Skeletal muscle cell (primary cell): Measurements from ENCODE around the gene CAPN13.

Experiments
- DNase-seq: peaks from one replicate; pipeline ENCODE4 v3.0.0-alpha.2; 2010; ENCODE audit warnings: low read depth
- H3K4me3 ChIP-seq: 2 replicates; pipeline ENCODE4 v1.5.1; 2011; ENCODE audit warnings: low read depth, mild to moderate bottlenecking, control low read depth, low read length, moderate library complexity

Gene CAPN13

DNA sequence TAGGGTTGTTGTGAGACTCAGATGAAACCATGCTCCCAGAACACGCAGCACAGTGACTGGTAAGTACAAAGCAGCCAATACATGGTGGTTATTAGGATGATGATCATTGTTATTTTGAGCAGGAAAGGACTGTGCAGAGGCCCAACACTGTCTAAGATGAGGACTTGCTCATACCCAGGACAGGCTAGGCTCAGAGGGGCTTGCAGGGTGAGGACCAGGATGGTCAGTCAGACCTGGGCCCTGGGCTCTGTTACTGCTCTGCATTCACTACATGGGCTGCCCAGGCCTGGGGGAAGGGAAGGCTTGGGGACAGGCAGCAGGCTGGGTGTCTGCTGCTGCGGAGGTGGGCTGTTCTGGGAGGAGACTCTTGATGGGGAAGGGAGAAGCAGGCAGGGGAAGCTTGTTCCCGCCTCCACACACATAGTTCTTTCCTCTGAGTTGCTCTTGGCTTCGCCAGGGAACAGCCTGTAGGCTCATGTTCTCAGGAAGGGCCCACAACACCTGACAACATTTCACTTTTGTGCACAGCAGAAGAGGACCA is 17.5 kb downstream of the CAPN13 start:
- no peak for DNase-seq
- H3K4me3 ChIP-seq, result no peak overlapping the region

DNA sequence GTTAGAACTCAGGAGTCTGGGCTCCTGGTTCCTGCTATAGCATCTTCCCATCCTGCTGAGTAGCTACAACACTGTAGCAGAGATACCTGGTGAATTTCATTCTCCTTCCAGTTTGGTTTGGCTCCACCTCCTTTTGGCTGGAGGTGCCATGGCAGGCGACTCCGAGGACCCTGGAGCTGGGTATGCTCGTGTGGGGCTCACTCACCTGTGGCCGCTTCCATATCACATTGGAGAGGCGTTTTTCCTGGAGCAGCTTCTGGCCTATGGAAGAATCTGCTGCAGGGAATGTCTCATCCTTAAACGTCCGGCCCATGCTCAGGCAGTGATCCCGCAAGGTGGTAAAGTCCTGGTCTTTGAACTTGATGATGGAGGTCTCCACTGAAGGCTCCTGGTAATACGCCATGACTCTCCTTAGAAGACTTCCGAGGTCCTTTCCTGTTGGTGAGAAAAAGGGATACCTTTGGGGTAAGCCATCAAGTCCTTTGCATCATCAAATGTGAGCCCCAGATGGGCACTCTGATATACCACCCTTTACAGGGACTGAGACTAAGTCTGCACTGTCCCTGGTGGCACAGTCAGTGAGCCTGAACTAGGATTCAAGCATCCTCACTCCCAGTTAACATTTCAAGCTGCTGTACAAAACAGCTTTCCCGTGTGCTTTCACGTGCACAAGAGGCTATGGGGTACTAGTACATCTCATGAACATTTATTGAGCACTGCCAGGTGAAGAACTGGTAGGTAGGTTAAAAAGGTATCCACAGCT is 20.1 kb downstream of the CAPN13 start:
- no peak overlapping the region for H3K4me3 ChIP-seq
- no peak for DNase-seq

DNA sequence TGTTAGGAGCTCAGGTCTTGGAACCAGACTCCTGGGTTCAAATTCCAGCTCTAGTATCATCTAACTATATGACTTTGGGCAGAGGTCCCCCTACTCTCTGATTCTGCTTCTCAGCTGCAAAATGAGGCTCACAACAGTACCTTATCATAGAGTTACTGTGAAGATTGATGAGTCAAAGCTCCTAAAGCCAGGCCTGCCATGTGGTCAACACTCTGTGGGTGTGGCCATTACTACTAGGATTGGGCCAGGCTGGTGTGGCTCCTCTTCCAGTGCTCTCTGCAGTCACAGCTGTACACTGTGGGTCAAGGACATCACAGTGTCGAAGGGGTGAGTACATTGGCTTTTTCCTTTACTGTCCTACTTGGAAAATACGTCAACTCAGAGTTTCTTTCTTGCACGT is 22.6 kb downstream of the CAPN13 start:
- DNase-seq, result no peak
- no peak overlapping the region for H3K4me3 ChIP-seq

DNA sequence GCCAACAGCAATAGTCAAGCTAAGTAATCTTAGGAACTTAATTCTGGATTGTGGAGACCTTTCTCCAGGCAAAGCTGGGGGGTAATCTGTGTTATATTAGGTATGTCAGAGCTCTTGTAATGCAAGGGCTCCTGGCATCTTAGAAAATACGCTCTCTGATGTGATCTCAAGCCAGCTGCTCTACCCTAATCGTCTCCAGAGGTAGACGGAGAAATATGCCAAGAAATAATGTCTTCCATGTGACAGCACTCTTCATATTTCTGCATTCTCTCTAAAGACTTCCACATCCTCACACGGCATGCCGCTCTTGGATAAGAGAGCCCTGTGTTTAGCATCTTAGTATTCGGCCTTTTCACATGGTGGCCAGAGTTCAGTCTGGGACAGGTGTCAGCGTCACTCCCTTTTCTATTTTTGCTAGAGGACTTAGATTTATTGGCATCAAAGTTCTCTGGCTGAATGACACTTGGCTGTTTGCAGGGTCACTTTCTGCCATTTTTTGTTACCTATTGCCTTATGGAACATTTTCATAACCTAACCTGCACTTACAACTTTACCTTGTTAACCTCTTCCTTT is 25.2 kb downstream of the CAPN13 start:
- H3K4me3 ChIP-seq, result no peak overlapping the region
- no peak for DNase-seq

DNA sequence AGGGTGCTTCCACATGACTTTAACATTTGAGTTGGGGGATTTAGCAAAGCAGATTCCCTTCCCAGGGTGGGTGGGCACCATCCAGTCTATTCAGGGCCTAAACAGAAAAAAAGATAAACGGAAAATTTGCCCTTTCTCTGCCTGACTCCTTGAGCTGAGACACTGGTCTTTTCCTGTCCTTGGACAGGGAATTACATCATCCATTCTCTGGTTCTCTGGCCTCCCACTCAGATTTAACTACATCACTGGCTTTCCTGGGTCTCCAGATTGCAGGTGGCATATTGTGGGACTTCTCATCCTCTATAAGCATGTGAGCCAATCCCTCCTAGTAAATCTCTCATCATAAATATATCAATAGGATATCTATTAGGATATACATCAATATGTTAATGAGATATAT is 25.8 kb downstream of the CAPN13 start:
- no peak for DNase-seq
- H3K4me3 ChIP-seq, result no peak overlapping the region

DNA sequence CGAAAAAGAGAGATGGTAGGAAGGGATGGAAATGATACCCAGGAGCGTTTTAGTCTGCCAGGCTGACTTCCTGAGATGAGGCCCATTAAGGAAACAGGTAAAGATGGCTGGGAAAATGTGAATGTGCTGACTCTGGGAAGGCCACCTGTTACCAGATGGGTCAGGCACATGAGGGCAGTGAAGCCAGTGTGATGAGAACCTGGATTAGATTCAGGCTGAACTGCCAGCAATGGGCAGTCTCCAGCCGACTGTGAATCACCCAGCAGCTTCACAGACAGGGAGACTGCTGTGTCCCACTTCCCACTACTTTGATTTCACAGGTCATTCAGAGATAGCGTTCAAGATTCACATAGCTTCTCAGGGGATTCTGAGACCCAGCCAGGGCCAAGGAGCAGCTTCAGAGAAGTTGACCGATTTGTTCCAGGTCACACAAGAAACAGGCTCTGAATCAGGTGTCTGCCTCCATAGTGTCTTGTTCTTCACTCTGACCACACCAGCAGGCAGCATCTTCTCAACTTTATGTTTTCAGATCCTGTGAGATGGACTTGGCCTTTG is 26.4 kb downstream of the CAPN13 start:
- no peak overlapping the region for H3K4me3 ChIP-seq
- DNase-seq, result no peak

DNA sequence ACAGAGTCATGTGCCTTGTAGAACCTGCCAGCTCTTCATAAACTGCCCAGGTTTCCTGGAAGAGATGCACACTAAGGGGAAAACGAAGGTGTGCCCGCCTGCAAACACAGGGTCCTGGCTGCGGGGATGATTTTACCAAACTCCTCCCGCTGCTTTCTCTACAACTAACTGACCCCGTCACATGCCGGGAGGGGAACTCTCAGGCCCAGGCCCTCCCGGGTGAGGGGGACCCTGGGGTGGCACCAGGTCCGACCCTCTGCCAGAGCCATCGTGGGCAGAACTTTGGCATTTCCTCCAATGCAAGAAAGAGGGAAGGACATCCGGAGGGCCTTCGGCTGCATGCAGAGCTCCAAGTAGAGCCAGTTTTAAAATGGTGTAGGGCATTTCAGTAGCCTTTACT is 28.6 kb downstream of the CAPN13 start:
- DNase-seq, result no peak
- no peak overlapping the region for H3K4me3 ChIP-seq

DNA sequence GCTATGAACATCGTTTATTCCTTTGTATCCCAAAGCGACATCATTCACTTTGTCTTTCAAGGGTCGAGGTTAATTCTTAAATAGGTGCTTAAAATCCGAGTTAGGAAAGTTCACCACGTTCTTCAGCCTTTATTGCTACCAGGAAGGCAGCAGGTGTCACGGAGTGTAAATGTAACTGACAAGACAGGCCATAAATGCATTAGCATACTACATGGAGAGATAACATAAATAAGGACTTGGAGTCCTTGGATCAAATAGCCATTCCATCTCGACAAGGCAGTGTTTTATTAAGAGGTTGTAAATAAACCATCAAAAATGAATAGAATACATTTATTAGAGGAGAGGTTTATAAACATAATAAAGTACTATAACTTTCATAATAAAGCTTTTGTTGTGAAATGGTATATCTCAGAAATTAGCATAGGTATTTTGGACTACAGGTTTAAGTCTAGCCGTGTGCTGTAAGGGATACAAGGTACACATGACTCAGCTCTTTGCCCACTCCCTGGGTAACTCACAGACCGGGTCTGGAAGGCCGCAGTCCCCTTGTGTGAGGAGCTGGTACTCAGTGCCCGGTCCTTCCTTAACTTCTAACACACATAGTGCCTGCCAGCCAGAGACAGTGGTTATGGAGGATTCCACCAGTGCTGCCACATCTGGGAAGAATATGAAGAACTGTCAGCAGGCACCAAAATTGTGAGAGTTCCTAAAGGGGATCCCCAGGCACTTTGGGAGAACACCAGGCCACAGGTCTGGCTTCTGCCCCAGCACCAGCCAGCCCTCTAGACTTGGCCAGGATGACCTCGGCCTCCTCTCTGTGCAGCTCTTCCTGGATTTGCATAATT is 29.4 kb downstream of the CAPN13 start:
- no peak overlapping the region for H3K4me3 ChIP-seq
- DNase-seq, result no peak

DNA sequence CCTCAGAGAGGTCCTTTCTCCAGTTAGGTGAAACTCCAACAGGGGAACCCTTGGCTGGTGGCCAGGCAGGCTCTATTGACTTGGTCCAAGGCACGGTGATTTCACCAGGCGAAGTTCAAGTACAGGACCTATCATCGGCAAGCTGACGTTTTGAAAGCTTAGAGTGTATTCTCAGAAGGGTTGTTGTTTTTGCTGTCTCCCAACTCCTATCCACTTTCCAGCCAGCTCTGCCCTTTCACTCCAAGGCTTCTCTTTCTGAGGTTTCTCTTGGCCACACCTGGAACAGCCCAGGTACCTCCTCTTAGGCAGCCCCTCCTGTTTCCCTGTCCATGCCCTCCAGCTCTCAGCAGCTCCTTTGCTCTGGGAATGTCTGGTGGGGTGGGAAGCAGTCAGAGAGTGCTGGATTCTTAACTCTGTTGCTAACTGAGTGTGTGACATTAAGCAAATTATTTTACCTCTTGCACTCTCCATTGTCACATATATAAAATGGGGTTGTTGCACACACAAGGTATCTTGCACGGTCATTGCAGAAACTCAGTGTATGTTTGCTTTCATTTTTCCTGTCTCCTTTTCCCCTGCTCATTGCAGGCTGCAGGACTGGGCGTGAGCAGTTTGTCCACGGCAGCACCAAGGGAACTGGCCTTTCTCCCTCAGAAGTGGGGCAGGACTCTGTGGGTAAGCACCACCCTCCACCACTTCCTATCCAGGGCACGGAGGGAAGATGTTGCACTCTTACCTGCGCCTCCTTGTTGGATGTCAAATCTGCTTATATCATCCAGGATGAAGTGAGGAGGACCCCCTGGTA is 30.2 kb downstream of the CAPN13 start:
- DNase-seq, result no peak
- no peak overlapping the region for H3K4me3 ChIP-seq

DNA sequence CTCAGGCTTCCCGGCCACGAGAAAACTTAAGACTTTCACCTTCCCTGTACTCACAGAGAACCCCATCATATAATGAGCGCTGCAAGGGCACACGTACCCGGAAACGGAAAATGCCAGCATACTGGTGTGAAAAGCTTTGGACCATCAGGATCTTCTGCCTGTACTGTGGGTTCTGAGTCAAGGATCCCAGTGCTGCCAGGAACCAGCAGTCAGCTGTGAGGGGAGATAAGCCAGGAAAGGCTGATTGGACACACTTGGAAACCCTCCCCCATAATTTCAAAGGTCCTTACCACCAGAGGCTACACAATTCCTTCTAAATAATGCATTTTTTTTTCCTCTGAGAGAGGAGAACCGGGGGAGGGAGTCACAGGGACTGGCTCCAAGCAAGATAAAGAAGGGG is 31.4 kb downstream of the CAPN13 start:
- H3K4me3 ChIP-seq, result no peak overlapping the region
- DNase-seq, result no peak

DNA sequence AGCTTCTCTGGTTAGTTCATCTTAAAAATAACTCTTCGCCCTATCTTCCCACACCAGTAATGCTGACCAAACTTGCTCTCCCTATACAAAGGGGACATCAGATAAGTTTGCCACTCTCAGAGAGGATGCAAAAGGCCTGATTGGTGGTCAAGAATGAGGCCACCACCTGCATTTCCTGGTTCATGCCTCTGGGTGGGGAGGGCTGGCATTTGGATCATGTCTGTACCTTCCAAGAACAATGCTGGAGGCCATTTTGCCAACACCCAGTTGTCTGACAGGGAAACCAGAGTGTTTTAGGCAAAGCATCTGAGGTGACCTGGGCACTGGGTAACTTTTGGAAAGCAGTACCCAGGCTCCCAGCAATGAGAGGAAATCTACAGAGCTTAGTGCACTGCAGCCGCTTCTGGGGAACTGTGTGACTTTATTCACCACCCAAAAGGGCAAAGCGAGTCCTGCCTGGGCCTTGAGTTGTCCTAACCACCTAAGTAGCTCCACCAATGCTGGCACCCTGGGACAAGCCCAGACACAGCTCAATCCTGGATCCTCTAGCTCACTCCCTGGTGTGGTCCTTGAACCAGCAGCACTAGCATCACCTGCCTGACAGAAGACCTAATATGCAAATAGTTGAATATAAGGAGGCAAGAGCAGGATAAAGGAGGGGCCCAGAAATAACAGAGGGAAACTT is 35.1 kb downstream of the CAPN13 start:
- no peak overlapping the region for H3K4me3 ChIP-seq
- no peak for DNase-seq

DNA sequence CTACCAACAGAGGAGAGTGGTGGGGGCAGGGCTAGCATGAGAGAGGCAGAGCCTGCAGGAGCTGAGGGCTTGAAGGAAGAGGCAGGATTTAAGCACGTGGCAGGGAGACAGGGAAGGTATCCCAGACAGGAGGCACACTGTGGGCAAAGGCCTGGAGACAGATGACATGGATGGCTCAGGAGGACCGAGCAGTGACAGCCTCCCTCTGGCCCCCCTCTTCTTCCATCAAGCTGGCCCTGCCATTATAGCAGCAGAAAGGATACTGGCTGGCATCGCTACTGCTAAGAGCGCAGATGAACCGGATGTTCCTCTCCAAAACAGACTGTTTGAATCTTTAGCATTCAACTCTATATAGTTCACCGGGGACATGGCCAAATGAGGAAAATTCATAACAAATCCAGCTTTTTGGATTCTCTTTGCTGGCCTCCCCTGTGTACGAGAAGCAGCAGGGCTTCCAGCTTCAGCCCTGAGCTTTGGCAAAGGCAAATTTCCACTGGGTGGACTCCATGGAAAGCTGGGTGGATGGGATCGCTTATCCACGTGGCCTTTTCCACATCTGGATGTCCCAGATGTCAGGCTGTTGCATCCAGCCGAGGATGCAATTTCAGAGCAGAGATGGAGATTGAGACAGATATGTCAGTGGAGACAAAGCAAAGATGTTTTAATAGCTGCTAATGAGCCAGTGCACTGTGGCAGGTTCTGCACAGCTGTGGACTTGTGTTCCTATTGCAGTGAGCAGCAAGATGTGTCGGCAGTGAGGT is 36.2 kb downstream of the CAPN13 start:
- DNase-seq, result no peak
- no peak overlapping the region for H3K4me3 ChIP-seq

DNA sequence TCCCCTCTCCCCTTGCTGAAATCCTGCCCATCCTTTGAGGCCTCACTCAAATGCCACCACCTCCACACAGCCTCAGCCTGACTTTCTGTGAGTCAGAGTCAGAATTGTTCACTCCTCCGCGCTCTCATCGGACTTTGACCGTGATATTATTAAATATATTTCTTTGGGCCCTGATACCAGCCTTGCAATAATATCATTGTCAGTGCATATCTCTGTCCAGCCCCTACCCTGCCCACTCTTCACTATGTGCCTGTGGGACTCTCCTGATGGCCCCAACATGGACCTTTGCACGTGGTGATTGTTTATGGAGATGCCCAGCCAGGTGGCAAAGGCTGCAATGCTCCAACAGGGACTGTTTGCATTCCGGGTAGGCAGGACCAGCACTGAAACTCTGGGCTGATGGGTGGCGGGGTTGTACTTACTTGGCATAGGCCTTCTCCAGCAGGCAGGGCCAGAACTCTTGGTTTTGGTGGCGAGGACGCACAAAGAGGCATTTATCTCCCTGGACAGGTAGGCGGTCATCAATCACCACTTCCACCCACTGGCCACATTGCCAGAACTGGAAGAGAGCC is 37.3 kb downstream of the CAPN13 start:
- H3K4me3 ChIP-seq, result no peak overlapping the region
- no peak for DNase-seq

DNA sequence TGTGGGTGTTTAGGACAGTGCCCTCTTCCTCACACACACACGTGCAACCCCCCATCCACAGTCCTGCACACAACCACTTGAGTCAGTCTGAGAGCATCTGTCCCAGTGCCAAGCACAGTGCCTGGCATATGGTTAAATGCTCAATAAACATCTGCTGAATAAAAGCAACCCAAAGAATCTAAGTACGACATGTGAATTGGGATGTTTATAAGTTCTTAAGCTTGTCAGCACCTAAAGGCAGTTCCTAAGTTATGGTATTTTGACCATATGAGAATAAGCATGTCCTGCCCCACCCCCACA is 37.8 kb downstream of the CAPN13 start:
- H3K4me3 ChIP-seq, result no peak overlapping the region
- no peak for DNase-seq

DNA sequence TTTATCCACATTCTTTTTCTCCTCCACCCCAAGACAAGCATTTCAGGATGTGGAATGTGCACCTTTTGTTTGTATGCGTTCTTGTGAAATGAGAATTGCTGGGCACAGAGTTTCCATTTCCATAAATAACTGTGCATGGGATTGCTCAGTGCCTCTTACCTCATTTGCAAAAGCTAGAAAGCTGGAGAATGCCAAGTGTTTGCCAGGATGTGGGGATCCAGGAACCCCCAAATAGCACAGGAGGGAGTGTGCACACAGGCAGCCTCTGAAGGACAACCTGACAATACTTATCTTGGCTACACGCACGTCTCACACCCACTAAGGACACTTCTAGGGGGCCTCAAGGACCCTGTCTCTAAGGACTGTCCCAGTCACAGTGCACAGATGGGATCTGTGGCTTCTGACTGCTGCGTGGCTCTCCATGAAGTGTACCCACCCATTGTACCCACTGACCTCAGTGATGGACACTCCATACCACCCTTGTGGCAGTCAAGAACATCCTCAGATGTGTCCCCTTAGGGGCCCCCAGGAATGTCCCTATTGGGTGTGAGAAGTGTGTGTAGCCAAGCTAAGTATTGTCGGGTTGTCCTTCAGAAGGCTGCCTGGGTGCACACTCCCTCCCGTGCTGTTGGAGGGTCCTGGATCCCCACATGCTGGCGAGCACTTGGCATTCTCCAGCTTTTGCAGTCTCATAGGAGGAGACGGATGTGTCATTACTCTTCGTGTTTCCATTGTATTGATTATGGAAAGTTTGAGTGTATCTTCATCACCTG is 38.4 kb downstream of the CAPN13 start:
- no peak for DNase-seq
- no peak overlapping the region for H3K4me3 ChIP-seq

DNA sequence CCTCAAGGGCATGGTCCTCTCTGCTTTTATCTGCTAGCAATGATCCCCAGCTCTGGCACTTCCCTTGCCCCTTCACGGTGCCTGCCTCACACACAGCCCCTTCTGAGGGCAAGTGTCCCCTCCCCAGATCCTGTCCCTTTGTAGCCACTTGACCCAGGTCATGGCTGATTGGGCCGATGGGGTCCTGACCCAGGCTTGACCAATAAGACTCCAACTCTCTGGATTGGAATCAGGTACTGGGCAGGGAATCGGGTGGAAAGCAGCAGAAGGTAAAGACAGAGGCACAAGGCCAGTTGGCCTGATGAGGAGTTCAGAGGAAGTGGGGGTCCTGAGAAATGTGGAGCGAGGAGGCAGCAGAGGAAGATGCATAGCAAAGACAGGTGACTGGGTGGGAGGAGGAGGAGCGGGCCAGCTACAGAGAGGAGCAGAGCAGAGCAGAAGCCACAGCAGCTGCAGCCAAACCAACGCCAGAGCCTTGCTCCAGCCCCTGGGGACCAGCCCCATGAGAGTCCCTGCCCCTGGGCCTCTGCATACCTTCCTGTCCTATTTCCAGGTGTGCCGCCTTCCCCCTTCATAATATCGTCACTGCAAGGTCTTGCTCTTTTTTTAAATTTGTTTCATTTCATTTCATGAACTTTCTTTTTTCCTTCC is 39.1 kb downstream of the CAPN13 start:
- DNase-seq, result no peak

DNA sequence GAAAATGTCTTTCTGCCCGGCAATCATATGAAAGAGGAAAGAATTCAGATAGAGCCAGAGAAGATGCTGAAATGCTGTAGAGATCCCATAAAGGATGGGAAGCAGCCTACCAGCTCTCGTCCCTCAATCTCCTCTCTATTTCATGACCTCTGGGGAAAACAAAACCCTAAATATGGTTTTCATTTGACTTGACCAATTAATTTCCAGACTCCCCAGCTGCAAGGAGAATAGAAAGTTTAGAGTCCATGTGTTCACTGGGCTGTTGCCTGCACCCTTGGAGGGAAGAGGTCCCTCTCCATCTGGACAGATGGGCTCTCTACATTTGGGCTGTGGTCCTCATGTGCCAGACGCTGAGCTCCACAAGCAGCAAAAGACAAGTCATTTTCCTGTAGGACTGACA is 40.6 kb downstream of the CAPN13 start:
- DNase-seq, result no peak
- H3K4me3 ChIP-seq, result no peak overlapping the region

More for the DNA sequence above, 39.1 kb downstream of the CAPN13 start:
- no peak overlapping the region for H3K4me3 ChIP-seq
